Spleen (tissue), 7 donors: ENCODE measurements around the gene MYO1D.
"Not testable (repeated sequence)": the region's sequence is repeated elsewhere in the genome, so short reads cannot be mapped to it uniquely, and the experiment has no call there.

ENCODE experiments used
- CTCF ChIP-seq, 11 experiments: fragments of 200-600 bp in 7 of 11; fragments of 450-650 bp in 4 of 11; sonication (generic) in 4 of 11; IDR thresholded peaks in 8 of 11; conservative IDR thresholded peaks in 3 of 11; 1 replicate in 7 of 11; 2 replicates in 4 of 11; pipeline versions ENCODE4 v1.4.0 to v1.8.0; 2016 to 2021; ENCODE audit warnings: antibody characterized with exemption in 11 of 11, inconsistent platforms in 4 of 11, mild to moderate bottlenecking in 1 of 11
- POLR2A ChIP-seq, 3 donors: fragments of 450-650 bp; IDR thresholded peaks; one replicate each; pipeline ENCODE4 v1.5.1; 2017; ENCODE audit warnings: antibody characterized with exemption in 3 of 3, mild to moderate bottlenecking in 1 of 3
- donor health status: DM: no; HTN: no; CAD: no; lungs with moderate emphysema.
- donor health status: DM: no; HTN: no; CAD: no.
- donor health status: DM: no; HTN: no; CAD: no.

DNA sequence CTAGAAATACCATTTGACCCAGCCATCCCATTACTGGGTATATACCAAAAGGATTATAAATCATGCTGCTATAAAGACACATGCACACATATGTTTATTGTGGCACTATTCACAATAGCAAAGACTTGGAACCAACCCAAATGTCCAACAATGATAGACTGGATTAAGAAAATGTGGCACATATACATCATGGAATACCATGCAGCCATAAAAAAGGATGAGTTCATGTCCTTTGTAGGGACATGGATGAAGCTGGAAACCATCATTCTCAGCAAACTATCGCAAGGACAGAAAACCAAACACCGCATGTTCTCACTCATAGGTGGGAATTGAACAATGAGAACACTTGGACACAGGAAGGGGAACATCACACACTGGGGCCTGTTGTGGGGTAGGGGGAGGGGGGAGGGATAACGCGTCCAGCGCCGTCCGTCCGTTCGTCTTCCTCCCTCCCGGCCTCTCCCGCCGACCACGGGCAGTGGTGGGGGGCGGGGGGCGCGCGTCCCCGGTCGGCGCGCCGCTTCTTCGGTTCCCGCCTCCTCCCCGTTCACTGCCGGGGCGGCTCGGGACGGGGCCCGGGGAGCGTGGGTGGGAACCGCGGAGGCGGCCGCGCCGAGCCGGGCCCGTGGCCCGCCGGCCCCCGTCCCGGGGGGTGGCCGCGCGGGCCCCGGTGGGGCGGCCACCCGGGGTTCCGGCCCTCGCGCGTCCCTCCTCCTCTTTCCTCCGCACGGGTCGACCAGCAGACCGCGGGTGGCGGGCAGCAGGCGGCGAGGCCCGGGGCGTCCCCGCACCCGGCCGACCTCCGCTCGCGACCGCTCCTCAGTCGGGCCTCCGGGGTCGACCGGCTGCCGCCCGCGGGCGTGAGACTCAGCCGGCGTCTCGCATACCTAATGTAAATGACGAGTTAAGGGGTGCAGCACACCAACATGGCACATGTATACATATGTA lies 54.7 kb downstream of the MYO1D start:
- not testable (repeated sequence) for TF ChIP-seq CTCF (IDR thresholded peaks at IDR 0.05 in 8 of 11, conservative IDR thresholded peaks at IDR 0.05 in 3 of 11); POLR2A (IDR thresholded peaks at IDR 0.05)
